GM19455 (cell line): ENCODE measurements around the gene LXN.

Experiments
- ATAC-seq: cut with Tn5 transposase; IDR thresholded peaks from one replicate; pipeline ENCODE4 v1.9.1; 2021; ENCODE audit not compliant: unreplicated experiment

The LXN gene

DNA sequence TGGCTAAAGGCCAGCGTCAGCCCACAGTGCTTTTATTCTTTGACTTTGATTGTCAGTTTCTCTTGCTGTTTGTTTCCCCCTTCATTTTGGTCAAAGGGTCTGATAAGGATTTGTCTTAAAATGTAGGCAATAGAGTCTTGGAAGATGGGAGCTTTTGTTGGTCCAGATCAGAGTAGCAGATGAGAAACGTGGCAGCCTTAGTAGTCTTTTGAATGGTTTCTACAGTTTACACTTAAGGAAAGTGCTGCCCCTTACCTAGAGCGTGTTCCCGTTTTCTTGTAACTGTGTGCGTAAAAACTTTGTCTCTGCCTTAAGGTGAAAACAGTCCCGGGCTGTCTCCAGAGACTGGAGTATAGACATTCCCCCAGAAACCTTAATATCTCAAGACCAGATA lies 630 bp downstream of the LXN start:
- no peak for ATAC-seq

- ATAC-seq, result no peak
Measured at GRCh38 chr3:158668506-158668905, 3.9 kb downstream of the LXN start.

- ATAC-seq, result no peak
Measured at GRCh38 chr3:158666416-158666815, 6.0 kb downstream of the LXN start.

- no peak for ATAC-seq
Measured at GRCh38 chr3:158663832-158664231, 8.6 kb downstream of the LXN start.

- no peak for ATAC-seq
Measured at GRCh38 chr3:158663246-158663645, 9.2 kb downstream of the LXN start.

- no peak for ATAC-seq
Measured at GRCh38 chr3:158660711-158661110, 11.7 kb downstream of the LXN start.

GRCh38 chr3:158659454-158660237 lies 12.8 kb downstream of the LXN start:
- peak; percentile 88 for ATAC-seq

GRCh38 chr3:158658889-158659288 lies 13.6 kb downstream of the LXN start:
- no peak for ATAC-seq

- ATAC-seq, result no peak
Measured at GRCh38 chr3:158652463-158652862, 20.0 kb downstream of the LXN start.

- no peak for ATAC-seq
Measured at GRCh38 chr3:158651192-158651591, 21.3 kb downstream of the LXN start.

DNA sequence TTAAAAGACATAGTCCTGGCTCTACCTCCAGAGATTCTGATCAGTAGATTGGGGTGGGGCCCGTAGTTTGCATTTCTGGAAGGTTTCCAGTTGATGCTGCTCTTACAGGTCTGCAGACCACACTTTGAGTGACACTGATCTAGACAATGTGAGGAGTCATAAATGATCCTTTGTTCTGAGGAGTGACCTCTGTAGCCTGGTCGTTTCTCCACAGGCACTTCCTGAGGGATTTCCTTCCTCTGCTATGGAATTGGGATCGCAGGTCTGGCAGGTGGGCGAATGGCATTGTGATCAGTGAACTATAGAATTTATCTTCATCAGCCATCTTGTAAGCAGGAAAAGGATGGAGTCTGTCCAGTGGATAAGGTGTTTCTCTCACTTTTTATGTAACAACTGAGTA lies 22.7 kb downstream of the LXN start:
- ATAC-seq, result no peak

DNA sequence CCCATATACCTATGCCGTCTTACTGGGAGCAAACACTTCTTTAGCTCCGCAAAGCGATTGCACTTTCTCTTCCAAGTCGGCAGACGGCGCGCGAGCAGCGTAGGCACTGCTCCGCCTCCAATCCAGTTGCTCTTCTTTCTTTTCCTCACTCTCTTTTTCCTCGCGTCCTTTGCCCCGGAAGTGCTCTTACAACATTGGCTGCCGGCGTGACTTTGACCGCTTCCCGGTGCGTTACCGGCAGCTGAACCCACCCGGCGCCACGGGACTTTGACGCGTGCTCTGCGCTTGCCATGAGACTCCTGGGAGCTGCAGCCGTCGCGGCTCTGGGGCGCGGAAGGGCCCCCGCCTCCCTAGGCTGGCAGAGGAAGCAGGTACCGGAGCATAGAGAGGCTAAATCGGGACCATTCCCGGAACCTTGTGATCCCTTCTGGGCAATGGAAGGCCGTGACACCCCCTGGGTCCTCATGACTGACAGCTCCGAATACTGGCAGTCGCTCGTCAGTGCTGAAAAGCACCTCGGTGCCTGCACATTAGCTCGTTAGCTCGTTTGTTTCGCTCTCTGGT lies 28.0 kb downstream of the LXN start, which contains the start of gene GFM1:
Gene GFM1, plus strand, starts transcription at position 183 of the 564 bp plus-strand sequence. Its CDS starts 108 bp downstream, at position 291.
- peak; percentile 100 for ATAC-seq

- ATAC-seq, result no peak
Measured at GRCh38 chr3:158642474-158643210, 29.8 kb downstream of the LXN start.

GRCh38 chr3:158642005-158642404 lies 30.4 kb downstream of the LXN start:
- ATAC-seq, result no peak

DNA sequence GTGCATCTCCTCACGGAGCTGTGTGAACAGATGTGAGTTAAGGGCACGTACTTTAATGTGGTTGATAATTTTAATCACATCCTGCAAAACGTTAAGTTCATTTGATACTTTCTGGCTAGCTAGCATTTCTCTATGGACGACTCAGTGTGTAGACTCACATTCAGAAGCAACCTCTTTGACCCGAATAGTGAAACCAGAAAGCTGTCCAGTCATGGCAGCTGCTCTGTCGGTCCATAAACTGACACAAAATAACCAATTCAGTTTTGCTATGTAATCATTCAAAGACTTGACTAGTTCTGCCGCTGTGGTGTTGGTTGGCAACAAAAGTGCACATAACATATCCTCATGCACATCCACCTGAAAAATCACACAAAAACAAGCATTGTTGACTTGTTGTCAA lies 31.8 kb downstream of the LXN start:
- no peak for ATAC-seq

GRCh38 chr3:158631981-158632380 lies 40.5 kb downstream of the LXN start:
- no peak for ATAC-seq

- ATAC-seq, result no peak
Measured at GRCh38 chr3:158625881-158626280, 46.6 kb downstream of the LXN start.

DNA sequence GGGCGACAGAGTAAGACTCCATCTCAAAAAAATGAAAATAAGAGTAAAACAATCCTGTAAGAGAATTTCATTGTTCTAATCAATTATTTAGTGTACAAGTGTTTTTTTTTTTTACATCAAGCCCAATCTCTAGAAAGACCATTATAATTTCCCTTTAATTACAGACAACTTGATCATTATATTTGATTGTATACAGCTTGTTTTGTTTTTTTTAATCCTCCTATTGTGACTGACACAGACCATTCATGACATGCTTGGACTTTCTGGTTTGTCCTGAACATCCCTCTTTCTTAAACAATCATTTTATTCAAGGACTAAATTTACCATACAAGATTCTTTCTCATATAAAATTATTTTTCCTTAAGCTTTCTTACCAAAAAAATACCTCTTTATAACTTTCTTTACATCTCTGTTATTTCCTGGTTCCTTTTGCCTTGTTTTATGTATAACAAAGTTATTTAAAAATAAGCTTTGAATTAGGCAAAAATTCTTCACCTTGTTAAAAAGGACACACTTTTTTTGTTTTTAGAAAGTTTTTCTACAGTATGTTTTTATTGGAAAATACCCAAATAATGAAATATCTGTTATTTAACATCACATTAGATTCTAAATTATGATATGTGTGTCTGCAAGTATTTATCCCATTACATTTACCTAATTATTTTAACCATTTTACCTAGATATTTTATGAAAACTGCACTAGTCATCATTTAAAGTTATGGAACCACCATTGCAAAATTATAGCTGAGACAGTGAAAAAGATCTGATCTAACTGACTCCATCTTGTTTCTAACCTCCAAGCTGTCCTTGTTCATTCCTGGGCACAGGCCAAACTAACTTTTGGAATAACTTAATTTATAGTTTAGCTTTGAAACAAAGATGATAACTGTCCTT lies 54.2 kb downstream of the LXN start:
- ATAC-seq, result no peak
